Suppressor macrophage (primary cell): ENCODE measurements around the gene SPTBN2.
"Not testable (repeated sequence)": the region's sequence is repeated elsewhere in the genome, so short reads cannot be mapped to it uniquely, and the experiment has no call there.

Source experiments
- DNase-seq, 4 experiments: peaks; one replicate each; pipeline ENCODE4 v3.0.0-alpha.2; 2020 to 2022

SPTBN2 gene

DNA sequence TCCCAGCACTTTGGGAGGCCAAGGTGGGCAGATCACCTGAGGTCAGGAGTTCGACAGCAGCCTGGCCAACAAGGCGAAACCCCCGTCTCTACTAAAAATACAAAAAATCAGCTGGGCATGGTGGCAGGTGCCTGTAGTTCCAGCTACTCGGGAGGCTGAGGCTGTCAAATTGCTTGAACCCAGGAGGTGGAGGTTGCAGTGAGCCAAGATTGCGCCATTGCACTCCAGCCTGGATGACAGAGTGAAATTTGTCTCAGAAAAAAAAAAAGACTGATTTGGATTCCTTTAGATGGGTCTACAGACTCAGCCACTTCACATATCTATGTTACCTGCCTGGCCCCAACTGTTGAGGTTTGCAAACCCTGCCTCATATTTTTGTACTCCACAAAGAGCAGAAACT is 4.8 kb downstream of the SPTBN2 start:
- DNase-seq, result not testable (repeated sequence)

DNA sequence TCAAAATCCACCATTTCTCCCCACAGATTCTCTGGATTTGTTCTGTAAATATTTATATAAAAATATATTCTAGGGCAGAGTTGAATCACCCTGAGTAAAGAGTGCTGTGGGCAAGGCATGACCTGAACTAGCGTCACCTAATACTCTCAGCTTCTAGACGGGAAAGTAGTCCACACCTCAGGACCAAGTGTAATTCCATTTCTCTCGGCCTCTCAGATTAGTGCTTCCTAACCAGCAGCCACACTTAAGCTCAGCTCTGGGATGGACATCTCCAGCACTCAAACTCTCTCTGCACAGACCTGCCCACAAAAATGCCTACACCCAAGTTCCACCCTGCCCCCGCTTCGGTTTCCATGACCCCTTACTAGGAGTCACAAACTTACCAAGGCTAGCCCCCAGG is 5.3 kb downstream of the SPTBN2 start:
- DNase-seq, result no peak

DNA sequence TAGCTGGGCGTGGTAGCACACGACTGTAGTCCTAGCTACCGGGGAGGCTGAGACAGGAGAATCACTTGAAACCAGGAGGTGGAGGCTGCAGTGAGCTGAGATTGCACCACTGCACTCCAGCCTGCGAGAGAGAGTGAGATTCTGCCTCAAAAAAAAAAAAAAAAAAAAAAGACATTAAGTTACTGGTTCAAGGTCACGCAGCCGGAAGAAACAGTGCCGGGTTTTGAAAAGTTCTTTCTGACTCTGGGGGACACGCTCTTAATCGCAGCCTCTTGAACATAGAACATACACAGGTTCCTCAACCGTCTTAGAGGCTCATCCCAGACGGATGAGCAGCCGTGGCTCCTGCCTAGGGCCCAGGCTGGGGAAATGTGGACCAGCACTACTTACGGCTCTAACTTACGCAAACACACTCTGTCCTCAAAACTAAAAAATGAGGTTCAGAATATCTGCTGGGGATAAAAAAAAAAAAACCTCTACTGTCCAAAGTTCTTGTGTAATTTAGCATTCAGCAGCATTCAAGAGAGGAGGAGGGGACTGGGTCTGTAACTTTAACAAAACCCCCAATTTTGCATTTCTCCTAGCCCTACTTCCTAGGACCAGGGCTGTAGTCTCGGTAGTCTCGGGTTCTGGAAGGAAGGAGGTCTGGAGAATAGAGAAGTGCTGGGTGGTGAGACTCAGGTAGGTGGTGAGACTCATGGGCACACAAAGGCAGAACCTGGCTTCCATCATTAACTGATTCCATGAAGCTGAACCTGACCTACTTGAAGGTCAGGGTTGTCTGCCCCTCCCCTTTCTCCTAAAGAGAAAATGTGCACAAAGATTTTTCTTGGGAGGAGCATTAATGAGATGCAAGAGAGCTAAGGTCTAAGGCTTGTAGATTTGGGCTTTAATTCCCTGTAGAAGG is 6.0 kb downstream of the SPTBN2 start:
- no peak for DNase-seq

GRCh38 chr11:66721939-66722338 is 7.1 kb downstream of the SPTBN2 start:
- DNase-seq, result no peak

- no peak for DNase-seq
Measured at GRCh38 chr11:66720899-66721470, 8.0 kb downstream of the SPTBN2 start.

DNA sequence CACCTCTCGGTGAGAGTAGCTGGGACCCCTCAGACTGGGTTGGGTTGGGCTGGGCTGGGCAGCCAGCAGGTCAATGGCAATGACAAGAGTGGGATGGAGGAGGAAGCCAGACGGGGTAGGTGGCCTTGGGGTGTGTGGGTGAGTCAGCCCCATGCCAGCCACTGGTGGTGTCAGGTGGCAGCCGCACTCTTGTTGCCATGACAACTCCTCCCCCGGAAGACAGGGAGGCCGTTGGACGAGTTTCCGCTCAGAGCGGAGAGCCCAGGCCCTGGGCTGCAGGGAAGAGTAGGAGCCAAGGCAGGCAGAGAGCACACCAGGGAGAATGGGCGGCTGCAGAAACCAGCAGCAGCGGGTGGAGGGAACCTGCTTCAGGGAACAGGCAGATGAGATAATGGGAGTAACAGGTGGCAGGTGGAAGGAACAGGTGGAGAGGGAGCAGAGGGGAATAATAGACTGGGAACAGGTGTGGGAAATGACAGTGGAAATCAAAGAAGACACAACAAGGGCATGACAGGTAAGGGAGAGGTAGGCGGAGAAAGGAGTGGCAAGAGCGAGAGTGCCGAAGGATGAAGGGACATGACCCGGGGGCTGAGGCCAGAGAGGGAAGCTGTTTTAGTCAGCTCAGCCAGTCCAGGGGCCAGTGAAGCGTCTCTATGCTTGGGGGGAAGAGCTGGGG is 8.7 kb downstream of the SPTBN2 start:
- DNase-seq, result peak; percentile 70 to 89 (median 84)

GRCh38 chr11:66719111-66719872 is 9.7 kb downstream of the SPTBN2 start:
- peak in 2 of 4 experiments; percentile 10 to 17 for DNase-seq

DNA sequence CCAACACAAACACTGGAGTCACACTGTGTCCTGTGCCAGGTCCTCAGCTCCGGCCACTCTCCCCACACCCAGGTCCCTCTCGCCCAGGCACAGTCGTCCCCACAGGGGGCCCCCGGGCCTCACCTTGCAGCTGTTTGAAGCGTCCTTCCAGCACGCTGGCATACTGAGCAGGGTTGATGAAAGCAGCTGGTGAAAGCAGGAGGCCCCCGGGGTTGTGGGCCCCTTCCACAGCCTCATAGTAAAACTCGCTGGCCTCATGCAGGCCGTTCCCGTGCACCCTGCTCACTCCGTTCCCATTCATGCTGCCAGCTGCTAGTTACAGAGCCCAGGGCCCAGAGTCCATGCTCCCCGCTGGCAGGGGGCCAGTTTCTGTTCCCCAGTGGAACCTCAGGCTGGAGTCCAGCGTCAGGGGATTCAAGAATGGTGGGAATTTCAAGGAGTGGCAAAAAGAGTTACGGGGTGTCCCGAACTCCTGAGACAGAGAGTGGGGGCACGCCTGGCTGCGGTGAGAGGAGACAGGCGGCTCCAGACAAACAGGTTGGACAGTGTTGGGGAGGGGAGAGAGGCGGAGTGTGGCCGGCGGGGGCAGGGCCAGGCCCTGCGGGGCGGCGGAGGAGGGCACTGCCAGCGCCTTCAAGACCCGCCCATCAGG is 10.6 kb downstream of the SPTBN2 start:
- DNase-seq, result no peak

- no peak for DNase-seq
Measured at GRCh38 chr11:66717925-66718319, 11.1 kb downstream of the SPTBN2 start.

DNA sequence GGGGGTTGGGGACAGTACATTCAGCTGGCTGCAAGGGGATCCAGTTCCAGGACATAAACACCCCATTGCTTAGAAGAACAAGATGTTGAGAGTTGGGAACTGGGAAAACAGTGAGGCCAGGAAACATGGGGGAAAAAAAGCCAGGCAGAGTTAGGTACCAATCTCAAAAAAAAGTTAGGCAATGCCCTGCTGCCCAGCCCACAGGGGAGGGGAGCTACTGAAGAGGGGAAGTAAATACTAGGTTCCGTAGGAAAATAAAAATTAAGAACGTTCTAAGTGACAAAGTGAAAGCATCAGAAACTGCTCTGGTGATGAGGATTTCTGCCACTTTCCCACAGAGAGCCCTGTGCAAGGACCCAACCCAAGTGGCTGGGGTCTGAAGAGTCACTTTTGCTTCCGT is 12.0 kb downstream of the SPTBN2 start:
- DNase-seq, result peak in 3 of 4 experiments; percentile 31 to 55 (median 37)

DNA sequence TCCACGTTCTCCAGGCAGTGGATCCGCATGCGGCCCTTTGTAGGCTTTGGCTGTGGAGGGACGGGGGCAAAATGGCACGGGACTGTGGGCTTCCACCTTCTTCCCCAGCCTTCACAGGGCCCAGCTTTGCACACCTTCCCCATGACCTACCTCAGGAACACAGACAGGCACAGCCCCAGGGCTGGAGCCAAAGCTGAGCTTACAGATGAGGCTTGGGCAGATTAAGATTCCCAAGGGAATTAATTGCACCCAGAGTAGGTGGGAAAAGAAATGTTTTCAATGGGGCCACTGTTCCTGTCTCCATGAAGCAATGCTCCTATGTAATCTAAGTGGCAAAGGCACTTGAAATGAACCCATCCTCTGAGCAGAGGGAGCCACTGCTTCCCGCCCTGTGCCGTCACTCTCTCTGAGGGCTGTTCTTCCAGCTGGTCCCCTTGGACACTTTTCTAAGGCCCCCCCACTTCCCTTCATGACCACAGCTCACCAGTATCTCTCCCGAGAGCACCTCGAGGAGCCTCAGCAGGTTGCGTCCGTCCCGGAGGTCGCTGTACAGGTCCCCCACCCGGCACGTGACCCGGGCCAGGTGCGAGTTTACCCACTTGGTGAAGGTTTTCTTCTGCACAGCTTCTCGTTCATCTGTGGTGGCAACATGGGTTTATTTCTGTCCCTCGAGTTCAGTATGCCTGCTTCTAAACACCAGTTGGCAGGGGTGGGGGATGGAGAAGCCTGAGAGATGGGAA is 13.5 kb downstream of the SPTBN2 start:
- no peak for DNase-seq

GRCh38 chr11:66713746-66714480 is 15.1 kb downstream of the SPTBN2 start:
- no peak for DNase-seq

DNA sequence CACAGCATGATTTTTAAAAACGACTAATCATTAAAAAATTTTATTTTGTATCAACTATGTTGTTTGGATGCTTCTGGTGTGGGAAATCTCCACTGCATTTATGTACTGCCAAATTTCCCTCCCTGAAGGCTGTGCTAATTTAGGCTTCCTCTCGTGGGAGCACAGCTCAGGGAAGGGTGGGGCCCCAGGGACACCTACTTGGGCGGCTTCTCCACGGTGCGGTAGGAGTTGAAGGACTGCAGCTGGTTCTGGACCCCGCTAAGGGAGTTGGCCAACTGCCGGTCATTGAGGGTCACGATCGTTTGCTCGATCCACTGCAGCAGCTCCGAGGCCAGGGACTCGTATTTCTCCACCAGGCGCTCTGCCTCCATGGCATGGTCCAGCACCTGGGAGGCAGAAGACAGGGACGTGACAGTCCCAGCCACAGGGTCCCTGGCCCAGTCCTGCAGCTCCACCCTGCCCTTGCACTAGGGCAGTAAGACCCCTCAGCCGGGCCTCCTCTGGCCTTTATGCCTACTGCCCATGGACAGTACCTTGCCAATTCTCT is 18.6 kb downstream of the SPTBN2 start:
- no peak for DNase-seq

DNA sequence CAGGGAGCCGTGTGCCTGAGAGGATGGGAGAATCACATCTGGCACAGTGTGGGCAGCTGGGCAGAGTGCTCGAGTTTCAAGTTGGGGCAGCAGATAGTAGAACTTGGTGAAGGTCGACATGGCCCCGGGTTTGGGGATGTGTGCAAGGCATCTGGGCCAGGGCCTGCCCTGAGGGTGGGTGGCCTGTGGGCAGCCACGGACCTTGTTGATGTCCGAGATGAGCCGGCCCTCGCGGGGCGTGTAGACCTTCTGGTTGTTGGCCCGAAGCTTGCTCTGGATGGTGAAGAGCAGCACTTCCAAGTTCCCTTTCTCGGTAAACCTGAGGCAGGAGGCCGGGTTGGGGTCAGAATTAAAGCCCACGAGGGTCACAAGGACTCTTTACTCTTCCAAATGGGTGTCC is 20.3 kb downstream of the SPTBN2 start:
- DNase-seq, result no peak

- DNase-seq, result no peak
Measured at GRCh38 chr11:66708094-66708493, 20.9 kb downstream of the SPTBN2 start.

DNA sequence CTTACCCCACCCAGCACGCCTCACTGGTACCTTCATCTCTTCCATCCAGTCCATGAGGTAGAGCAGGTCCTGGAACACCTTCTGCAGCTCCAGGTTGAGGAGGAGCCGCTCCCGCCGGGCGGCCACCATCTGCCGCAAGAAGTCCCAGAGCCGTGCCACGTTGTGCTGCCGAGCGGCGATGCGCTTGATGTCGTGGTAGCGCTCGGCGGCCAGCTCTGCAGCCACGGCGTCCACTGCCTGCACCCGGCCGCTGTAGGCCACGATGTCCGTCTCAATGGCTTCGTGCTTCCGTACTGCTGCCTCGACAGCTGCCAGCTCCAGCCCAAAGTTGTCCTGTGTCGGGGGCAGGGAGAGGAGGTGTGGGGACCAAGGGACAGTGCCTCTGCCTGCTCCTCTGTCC is 21.5 kb downstream of the SPTBN2 start:
- DNase-seq, result no peak

- DNase-seq, result no peak
Measured at GRCh38 chr11:66706989-66707388, 22.0 kb downstream of the SPTBN2 start.

- no peak for DNase-seq
Measured at GRCh38 chr11:66705587-66706335, 23.3 kb downstream of the SPTBN2 start.

DNA sequence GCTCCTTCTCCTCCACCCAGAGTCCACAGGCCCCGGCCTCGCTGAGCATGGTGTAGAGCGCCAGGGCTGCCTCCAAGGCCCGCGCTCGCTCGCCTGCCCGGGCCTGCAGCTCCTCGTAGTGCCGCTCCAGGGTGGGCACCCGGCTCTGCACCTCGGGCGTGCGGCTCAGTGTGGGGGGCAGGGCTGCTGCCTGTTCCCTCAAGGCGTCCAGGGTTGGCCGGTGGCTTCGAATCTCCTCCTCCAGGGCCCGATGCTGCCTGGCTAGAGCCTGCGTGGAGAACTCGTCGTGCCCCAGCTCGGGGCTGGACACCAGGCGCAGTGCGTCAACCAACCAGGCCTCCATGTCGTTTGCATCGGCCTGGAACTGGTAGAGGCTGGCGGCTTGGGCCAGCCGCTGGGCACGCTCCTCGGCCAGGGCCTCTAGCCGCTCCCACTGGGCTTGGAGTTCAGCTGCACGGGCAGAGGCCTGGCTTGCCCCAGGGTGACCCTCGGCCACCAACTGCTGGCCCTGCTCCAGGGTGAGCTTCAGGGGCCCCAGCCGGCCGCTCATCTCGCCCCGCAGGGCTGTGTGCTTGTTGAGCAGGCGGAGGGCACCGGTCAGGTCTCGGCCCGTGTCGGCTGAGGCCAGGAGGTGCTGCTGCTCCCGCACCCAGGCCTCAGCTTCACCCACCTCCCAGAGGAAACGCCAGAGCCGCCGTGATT is 24.2 kb downstream of the SPTBN2 start:
- no peak for DNase-seq
